H1 (cell line): ENCODE measurements around the gene MAP2K5. TPM values are rescaled to one million over a fixed set of nuclear protein-coding genes. Genes with fewer than 3 reads are reported as not detected.

ENCODE experiments used
- CTCF ChIA-PET: fragments of 300-600 bp; sonication (Branson Sonifier 250); formaldehyde crosslinking; loops from one replicate; lab custom pipeline; 2021; ENCODE audit not compliant: partially characterized antibody; lab: Charles Lee
- POLR2A ChIA-PET: fragments of 300-600 bp; sonication (Branson Sonifier 250); formaldehyde crosslinking; loops from one replicate; lab custom pipeline; 2021; ENCODE audit warnings: inconsistent platforms; ENCODE audit not compliant: partially characterized antibody; lab: Charles Lee
- DNase-seq, 2 experiments: peaks; one replicate each; pipeline versions ENCODE4 v3.0.0 to v3.0.0-alpha.2; 2010 to 2022; ENCODE audit warnings: low spot score in 2 of 2, low read depth in 1 of 2, mixed read lengths in 1 of 2
- FAIRE-seq: peaks from 2 replicates; lab custom pipeline; 2011; peaks lifted over from hg19 to GRCh38; lab: Jason Lieb, UNC
- H2AFZ ChIP-seq: 2 replicates; pipeline ENCODE4 v1.8.1; 2012; ENCODE audit warnings: low read length, inconsistent platforms
- H2AK5ac ChIP-seq: 2 replicates; pipeline ENCODE4 v1.6.1; 2013; ENCODE audit warnings: low read depth, low read length
- H2BK120ac ChIP-seq: replicated peaks from 2 replicates; pipeline ENCODE3; 2013; ENCODE audit warnings: low read depth, low read length, inconsistent platforms
- H2BK12ac ChIP-seq: 2 replicates; pipeline ENCODE4 v1.6.1; 2013; ENCODE audit warnings: low read depth, low read length
- H2BK15ac ChIP-seq: 2 replicates; pipeline ENCODE4 v1.6.1; 2013; ENCODE audit warnings: low read length
- H2BK20ac ChIP-seq: 2 replicates; pipeline ENCODE4 v1.6.1; 2013; ENCODE audit warnings: low read length
- H2BK5ac ChIP-seq: 2 replicates; pipeline ENCODE4 v1.6.1; 2013; ENCODE audit warnings: low read depth, low read length
- H3K14ac ChIP-seq: 2 replicates; pipeline ENCODE4 v1.6.1; 2013; ENCODE audit warnings: inconsistent platforms; ENCODE audit not compliant: insufficient read length
- H3K18ac ChIP-seq: 2 replicates; pipeline ENCODE4 v1.6.1; 2013; ENCODE audit warnings: low read length; ENCODE audit errors: extremely low read depth
- H3K23ac ChIP-seq: 2 replicates; pipeline ENCODE4 v1.6.1; 2013; ENCODE audit warnings: inconsistent platforms; ENCODE audit not compliant: insufficient read length
- H3K23me2 ChIP-seq: 2 replicates; pipeline ENCODE4 v1.6.1; 2013; ENCODE audit warnings: low read depth, low read length
- H3K27ac ChIP-seq: 2 replicates; pipeline ENCODE4 v1.6.1; 2011; ENCODE audit warnings: low read depth, low read length, inconsistent platforms
- H3K27me3 ChIP-seq, 4 experiments: replicated peaks in 1 of 4; 1 replicate in 1 of 4; 2 replicates in 3 of 4; pipeline versions ENCODE4 v1.6.1 to v1.8.1; 2011 to 2013; ENCODE audit warnings: low read length in 3 of 4, mild to moderate bottlenecking in 3 of 4, inconsistent platforms in 2 of 4, mixed read lengths in 2 of 4, moderate library complexity in 1 of 4; ENCODE audit not compliant: control insufficient read depth in 3 of 4, insufficient read depth in 3 of 4; ENCODE audit errors: extremely low read depth in 1 of 4
- H3K36me3 ChIP-seq, 4 experiments: 2 replicates each; pipeline versions ENCODE4 v1.6.1 to v1.8.1; 2011 to 2013; ENCODE audit warnings: mild to moderate bottlenecking in 4 of 4, low read length in 3 of 4, moderate library complexity in 2 of 4, control low read depth in 1 of 4, inconsistent platforms in 1 of 4; ENCODE audit not compliant: insufficient read depth in 4 of 4, control insufficient read depth in 2 of 4
- H3K4ac ChIP-seq: replicated peaks from 2 replicates; pipeline ENCODE3; 2013; ENCODE audit warnings: low read length, low read depth, mixed read lengths, inconsistent platforms; ENCODE audit not compliant: insufficient read length
- H3K4me1 ChIP-seq, 4 experiments: replicated peaks in 1 of 4; 1 replicate in 1 of 4; 2 replicates in 3 of 4; pipeline versions ENCODE4 v1.6.1 to v1.8.1; 2011 to 2013; ENCODE audit warnings: low read length in 3 of 4, inconsistent platforms in 2 of 4, mixed read lengths in 1 of 4; ENCODE audit not compliant: insufficient read depth in 4 of 4, control insufficient read depth in 3 of 4
- H3K4me2 ChIP-seq, 2 experiments: 2 replicates each; pipeline versions ENCODE4 v1.6.1 to v1.8.1; 2011 to 2013; ENCODE audit warnings: low read depth in 2 of 2, low read length in 2 of 2, control low read depth in 1 of 2, inconsistent platforms in 1 of 2, mild to moderate bottlenecking in 1 of 2; ENCODE audit not compliant: insufficient read depth in 1 of 2
- H3K4me3 ChIP-seq, 4 experiments: fragments of 200-600, 300-600 bp in 1 of 4; sonication (generic), shearing (Covaris generic), sonication (Bioruptor Twin) in 1 of 4; 2 replicates each; pipeline versions ENCODE4 v1.5.1 to v1.8.1; 2011 to 2016; ENCODE audit warnings: low read length in 4 of 4, low read depth in 3 of 4, control low read depth in 2 of 4, inconsistent platforms in 2 of 4, mild to moderate bottlenecking in 2 of 4, mixed read lengths in 1 of 4, moderate library complexity in 1 of 4; ENCODE audit not compliant: insufficient read depth in 2 of 4; ENCODE audit errors: extremely low read depth in 1 of 4
- H3K56ac ChIP-seq: replicated peaks from 2 replicates; pipeline ENCODE3; 2013; ENCODE audit warnings: low read depth, mild to moderate bottlenecking, mixed read lengths, low read length, inconsistent platforms; ENCODE audit not compliant: insufficient read length
- H3K79me1 ChIP-seq: 2 replicates; pipeline ENCODE4 v1.6.1; 2013; ENCODE audit warnings: low read depth, low read length, control low read depth
- H3K79me2 ChIP-seq, 2 experiments: 2 replicates each; pipeline versions ENCODE4 v1.6.1 to v1.8.1; 2012 to 2013; ENCODE audit warnings: low read length in 2 of 2, mild to moderate bottlenecking in 2 of 2, inconsistent platforms in 1 of 2; ENCODE audit not compliant: insufficient read depth in 2 of 2, control insufficient read depth in 1 of 2
- H3K9ac ChIP-seq, 4 experiments: replicated peaks in 1 of 4; 1 replicate in 1 of 4; 2 replicates in 3 of 4; pipeline versions ENCODE4 v1.6.1 to v1.8.1; 2011 to 2013; ENCODE audit warnings: low read depth in 3 of 4, low read length in 3 of 4, control low read depth in 2 of 4, mild to moderate bottlenecking in 2 of 4, moderate library complexity in 2 of 4, inconsistent platforms in 1 of 4; ENCODE audit errors: extremely low read depth in 1 of 4
- H3K9me3 ChIP-seq, 2 experiments: 2 replicates each; pipeline versions ENCODE4 v1.6.1 to v1.8.1; 2012 to 2013; ENCODE audit warnings: mild to moderate bottlenecking in 2 of 2, moderate library complexity in 2 of 2, control low read depth in 1 of 2, inconsistent platforms in 1 of 2, low read depth in 1 of 2, low read length in 1 of 2, mixed read lengths in 1 of 2; ENCODE audit not compliant: insufficient read depth in 2 of 2
- H4K20me1 ChIP-seq, 2 experiments: replicated peaks in 1 of 2; 2 replicates each; pipeline versions ENCODE3 to v1.8.1; 2011 to 2013; ENCODE audit warnings: inconsistent platforms in 2 of 2, low read length in 2 of 2, mild to moderate bottlenecking in 1 of 2; ENCODE audit not compliant: insufficient read depth in 2 of 2, control insufficient read depth in 1 of 2
- H4K5ac ChIP-seq: 2 replicates; pipeline ENCODE4 v1.6.1; 2013; ENCODE audit warnings: low read length, low read depth, mixed read lengths, inconsistent platforms; ENCODE audit not compliant: insufficient read length
- H4K8ac ChIP-seq: 2 replicates; pipeline ENCODE4 v1.8.0; 2013; ENCODE audit warnings: mild to moderate bottlenecking, moderate library complexity, low read length, inconsistent platforms; ENCODE audit not compliant: insufficient read depth; ENCODE audit errors: extremely low read depth
- H4K91ac ChIP-seq: replicated peaks from 2 replicates; pipeline ENCODE3; 2013; ENCODE audit warnings: low read length, mixed read lengths, inconsistent platforms; ENCODE audit not compliant: insufficient read length
- BRCA1 ChIP-seq: IDR thresholded peaks from 2 replicates; pipeline ENCODE4 v1.6.1; 2012; ENCODE audit warnings: low read depth, low read length, improper control_type of control experiment
- CHD1 ChIP-seq: IDR thresholded peaks from 2 replicates; pipeline ENCODE4 v1.6.1; 2012; ENCODE audit warnings: low read depth, low read length, improper control_type of control experiment
- FOSL1 ChIP-seq: IDR thresholded peaks from 2 replicates; pipeline ENCODE4 v1.6.1; 2011; ENCODE audit warnings: mild to moderate bottlenecking, low read depth, low read length, moderate library complexity; ENCODE audit not compliant: insufficient read depth
- GABPA ChIP-seq: IDR thresholded peaks from 2 replicates; pipeline ENCODE4 v1.6.1; 2011; ENCODE audit warnings: mild to moderate bottlenecking, low read length, moderate library complexity, borderline replicate concordance; ENCODE audit not compliant: insufficient read depth
- HDAC2 ChIP-seq, 2 experiments: fragments of 300-600 bp in 1 of 2; sonication (generic) in 1 of 2; IDR thresholded peaks; 2 replicates each; pipeline ENCODE4 v1.6.1; 2011 to 2012; ENCODE audit warnings: low read depth in 2 of 2, low read length in 2 of 2, mild to moderate bottlenecking in 2 of 2, moderate library complexity in 2 of 2, borderline replicate concordance in 1 of 2, inconsistent platforms in 1 of 2
- JUND ChIP-seq: IDR thresholded peaks from 2 replicates; pipeline ENCODE4 v1.6.1; 2011; ENCODE audit warnings: mild to moderate bottlenecking, improper control_type of control experiment, low read length
- PHF8 ChIP-seq: fragments of 200-600 bp; sonication (generic); conservative IDR thresholded peaks from 2 replicates; pipeline ENCODE4 v1.7.1; 2012; ENCODE audit warnings: low read depth, mild to moderate bottlenecking, inconsistent platforms, low read length, moderate library complexity
- WGBS, 2 experiments: shearing (Covaris generic) in 1 of 2; methylation state at CpG; one replicate each; pipeline versions ENCODE4 v1.1.6 to v1.1.7; 2013 to 2015; ENCODE audit warnings: low lambda C conversion rate in 2 of 2, mixed read lengths in 2 of 2, inconsistent platforms in 1 of 2, low coverage in 1 of 2, missing lambda C conversion rate in 1 of 2; ENCODE audit not compliant: insufficient replicate concordance in 2 of 2, insufficient coverage in 1 of 2, insufficient read length in 1 of 2; ENCODE audit errors: extremely low coverage in 1 of 2, missing lambda C conversion rate in 1 of 2; 5-methylcytosine and 5-hydroxymethylcytosine counted together
- polyA plus RNA-seq, 7 experiments: library from polyadenylated mRNA; depleted of rRNA in 3 of 7; stranded (reverse) in 5 of 7; unstranded in 2 of 7; fragments of >200 nt in 5 of 7; fragments of 200-250 nt in 2 of 7; gene quantifications; 1 replicate in 5 of 7; 2 replicates in 1 of 7; 4 replicates in 1 of 7; pipeline versions ENCODE4 v1.2.1 to v1.2.3, GENCODE V29; 2011 to 2013; ENCODE audit warnings: missing spikeins in 2 of 7, mixed read lengths in 2 of 7
- total RNA-seq: library from RNA; stranded (reverse); fragmentation: NEBNext Ultra II Directional; extraction: Animal tissue kit (Norgen Biotek cat#: 25700); gene quantifications from 2 replicates; pipeline ENCODE4 v1.2.1, GENCODE V29; 2021

The MAP2K5 gene
- total and polyA plus RNA-seq, 2 of the 8 experiments (the other 6 are each of a cell fraction or from before 2014, with no cell fraction given) = 4.4 to 15.8 TPM

DNA sequence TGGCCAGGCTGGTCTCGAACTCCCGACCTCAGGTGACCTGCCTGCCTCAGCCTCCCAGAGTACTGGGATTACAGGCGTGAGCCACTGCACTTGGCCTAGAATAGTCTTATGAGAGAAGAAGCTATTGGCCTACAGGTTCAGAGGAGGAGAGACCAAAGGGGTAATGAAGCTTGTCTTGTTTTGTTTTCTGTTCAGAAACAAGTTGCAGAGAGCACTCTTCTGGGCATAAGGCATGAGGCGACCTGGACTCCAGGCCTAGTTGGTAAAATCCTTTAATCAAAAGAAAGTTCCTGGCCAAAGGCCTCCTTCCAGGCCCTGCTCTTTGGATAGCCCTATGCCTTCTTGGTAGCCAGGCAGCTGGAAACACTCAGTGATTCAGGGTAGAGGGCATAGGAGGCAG, 195.6 kb downstream of the MAP2K5 start:
- no peak overlapping the region for H2BK5ac ChIP-seq
- no peak overlapping the region for H4K91ac ChIP-seq
- no peak overlapping the region for H2AFZ ChIP-seq
- no peak overlapping the region for H3K4ac ChIP-seq
- no peak overlapping the region for H4K5ac ChIP-seq
- no peaks in the 10 kb centered on the region for H3K9me3 ChIP-seq
- DNase-seq (no peak), FAIRE-seq (no peak)
- no peak overlapping the region for H3K4me3 ChIP-seq
- H3K9ac ChIP-seq = no peak overlapping the region
- no peaks in the 10 kb centered on the region for H3K27me3 ChIP-seq
- peaks cover 0 to 3% (median 0%) of the 10 kb centered on the region in 4 experiments; a peak in 2 of 7 replicates for H3K4me1 ChIP-seq
- H2AK5ac ChIP-seq = no peak overlapping the region
- H3K18ac ChIP-seq = no peak overlapping the region
- TF ChIP-seq FOSL1 (no peak), CHD1 (no peak), HDAC2 (IDR thresholded peaks at IDR 0.05; ENCODE audit: borderline replicate concordance in 1 of 2, low read depth in 2 of 2, low read length in 2 of 2) (no peak), JUND (no peak), GABPA (no peak), BRCA1 (no peak), PHF8 (no peak)
- no peak overlapping the region for H3K14ac ChIP-seq
- no peaks in the 10 kb centered on the region for H4K20me1 ChIP-seq
- ChIA-PET POLR2A (interaction anchor here (0.6 to 0.8 kb wide), 4 partner anchors 9 to 94 kb away, joined by 3 to 4 read pairs (median 4); no protein-coding TSS in a partner anchor), CTCF (interaction anchor here (0.9 kb wide), 1 partner anchor 23 kb away, joined by 4 read pairs; no protein-coding TSS in a partner anchor)
- WGBS, 2 experiments = 62% methylated on average over 4 of the region's 4 CpGs; no CpG with 5 or more reads in 1 of the 2 experiments
- no peaks in the 10 kb centered on the region for H3K36me3 ChIP-seq
- H3K4me2 ChIP-seq = no peak overlapping the region
- no peak overlapping the region for H2BK15ac ChIP-seq
- H3K56ac ChIP-seq = no peak overlapping the region
- H3K27ac ChIP-seq = no peak overlapping the region
- H3K79me2 ChIP-seq = no peaks in the 10 kb centered on the region
- no peak overlapping the region for H2BK12ac ChIP-seq
- H2BK20ac ChIP-seq = no peak overlapping the region
- no peaks in the 10 kb centered on the region for H3K79me1 ChIP-seq
- no peak overlapping the region for H3K23ac ChIP-seq
- H4K8ac ChIP-seq = no peak overlapping the region
- no peaks in the 10 kb centered on the region for H3K23me2 ChIP-seq
- no peak overlapping the region for H2BK120ac ChIP-seq
